HepG2 (cell line): ENCODE measurements around the gene UCKL1. TPM values are rescaled to one million over a fixed set of nuclear protein-coding genes. Genes with fewer than 3 reads are reported as not detected.

Experiments
- ATAC-seq: fragments of 200-7000 bp; cut with Tn5 transposase; 3 replicates; pipeline ENCODE4 v1.9.1; 2020; ENCODE audit warnings: mild to moderate bottlenecking, moderate library complexity
- BruUV-seq: library from RNA; stranded (reverse); fragments of 400-500 nt; replicated peaks from 2 replicates; lab custom pipeline; 2021; lab: Mats Ljungman, UMichigan
- CTCF ChIA-PET: fragments of 300-600 bp; formaldehyde crosslinking; extraction: SDS; loops from one replicate; lab custom pipeline; 2021; ENCODE audit warnings: low total read pairs, inconsistent platforms, low intra/inter-chr PET ratio; lab: Yijun Ruan, JAX
- POLR2A ChIA-PET: fragments of 350-600 bp; sonication (Branson Sonifier 250); formaldehyde crosslinking; loops from one replicate; lab custom pipeline; 2020; ENCODE audit warnings: antibody characterized with exemption, inconsistent platforms; lab: Yijun Ruan, JAX
- DNase-seq: peaks from one replicate; pipeline ENCODE4 v3.0.0-alpha.2; 2015; ENCODE audit warnings: low spot score
- FAIRE-seq: peaks from 3 replicates; lab custom pipeline; 2011; peaks lifted over from hg19 to GRCh38; lab: Jason Lieb, UNC
- H2AFZ ChIP-seq: one replicate; pipeline ENCODE4 v1.6.1; 2011; ENCODE audit warnings: low read length, inconsistent platforms
- H3K27ac ChIP-seq: fragments of 300-600 bp; 3 replicates; pipeline ENCODE4 v1.8.0; 2011; ENCODE audit warnings: mixed run types, mild to moderate bottlenecking, mixed read lengths, low read length, inconsistent platforms; ENCODE audit not compliant: insufficient read depth; ENCODE audit errors: extremely low read length
- H3K27me3 ChIP-seq, 2 experiments: fragments of 200-600 bp in 1 of 2; 2 replicates in 1 of 2; 3 replicates in 1 of 2; pipeline versions ENCODE4 v1.6.0 to v1.8.0; 2011; ENCODE audit warnings: low read length in 2 of 2, mild to moderate bottlenecking in 2 of 2, moderate library complexity in 2 of 2, inconsistent platforms in 1 of 2; ENCODE audit not compliant: insufficient read depth in 2 of 2, control insufficient read depth in 1 of 2
- H3K36me3 ChIP-seq, 2 experiments: fragments of 200-600 bp in 1 of 2; replicated peaks in 1 of 2; 2 replicates in 1 of 2; 3 replicates in 1 of 2; pipeline versions ENCODE4 v1.5.1 to v1.8.0; 2011; ENCODE audit warnings: low read length in 2 of 2, inconsistent platforms in 1 of 2; ENCODE audit not compliant: insufficient read depth in 2 of 2, control insufficient read depth in 1 of 2
- H3K4me1 ChIP-seq: 2 replicates; pipeline ENCODE4 v1.5.1; 2012; ENCODE audit warnings: low read length, inconsistent platforms; ENCODE audit not compliant: insufficient read depth
- H3K4me2 ChIP-seq: 2 replicates; pipeline ENCODE4 v1.6.0; 2011; ENCODE audit warnings: low read depth, low read length, inconsistent platforms
- H3K4me3 ChIP-seq, 3 experiments: fragments of 200-600 bp in 1 of 3; sonication (generic), shearing (Covaris generic) in 1 of 3; replicated peaks in 1 of 3; 2 replicates each; pipeline ENCODE4 v1.5.1; 2011 to 2016; ENCODE audit warnings: low read length in 3 of 3, inconsistent platforms in 2 of 3, low read depth in 2 of 3, mild to moderate bottlenecking in 2 of 3, control low read depth in 1 of 3, mixed read lengths in 1 of 3; ENCODE audit not compliant: insufficient read depth in 1 of 3
- H3K79me2 ChIP-seq: one replicate; pipeline ENCODE4 v1.6.1; 2011; ENCODE audit warnings: low read length, inconsistent platforms; ENCODE audit not compliant: insufficient read depth
- H3K9ac ChIP-seq: 2 replicates; pipeline ENCODE4 v1.6.0; 2011; ENCODE audit warnings: mild to moderate bottlenecking, low read depth, low read length, inconsistent platforms; ENCODE audit not compliant: insufficient read depth
- H3K9me3 ChIP-seq: 2 replicates; pipeline ENCODE4 v1.5.1; 2012; ENCODE audit warnings: mild to moderate bottlenecking, low read length
- H4K20me1 ChIP-seq: 2 replicates; pipeline ENCODE4 v1.6.0; 2011; ENCODE audit warnings: inconsistent platforms, mild to moderate bottlenecking, low read length, moderate library complexity; ENCODE audit not compliant: insufficient read depth
- AHR ChIP-seq: IDR thresholded peaks from 2 replicates; pipeline ENCODE4 v1.6.1; 2018; ENCODE audit warnings: missing genetic modification reagents, missing compliant biosample characterization
- ISL2 ChIP-seq: sonication (generic); formaldehyde crosslinking; IDR thresholded peaks from 2 replicates; pipeline ENCODE4 v1.5.0; 2020; ENCODE audit warnings: missing genetic modification reagents
- POLR2G ChIP-seq: fragments of 200-400 bp; formaldehyde crosslinking; IDR thresholded peaks from 2 replicates; pipeline ENCODE4 v1.6.1; 2018; ENCODE audit warnings: mild to moderate bottlenecking, low read depth, low read length, moderate library complexity
- PTBP1 ChIP-seq: fragments of 200-400 bp; formaldehyde crosslinking; IDR thresholded peaks from 2 replicates; pipeline ENCODE4 v1.6.1; 2018; ENCODE audit warnings: low read length, low read depth; ENCODE audit not compliant: poor library complexity, severe bottlenecking
- RBM22 ChIP-seq: fragments of 200-400 bp; formaldehyde crosslinking; optimal IDR thresholded peaks from 2 replicates; pipeline ENCODE3; 2017; ENCODE audit warnings: mild to moderate bottlenecking, low read length, moderate library complexity
- ZBTB4 ChIP-seq: sonication (generic); formaldehyde crosslinking; IDR thresholded peaks from 2 replicates; pipeline ENCODE4 v1.4.0; 2020; ENCODE audit warnings: missing genetic modification reagents, mild to moderate bottlenecking, borderline replicate concordance
- ZFP91 ChIP-seq: sonication (generic); formaldehyde crosslinking; IDR thresholded peaks from 2 replicates; pipeline ENCODE4 v1.9.0; 2022; ENCODE audit warnings: missing genetic modification reagents, mild to moderate bottlenecking, borderline replicate concordance
- ZNF343 ChIP-seq: sonication (generic); formaldehyde crosslinking; IDR thresholded peaks from 2 replicates; pipeline ENCODE4 v1.4.0; 2020; ENCODE audit warnings: mild to moderate bottlenecking, missing genetic modification reagents
- ZNF383 ChIP-seq: sonication (generic); formaldehyde crosslinking; IDR thresholded peaks from 2 replicates; pipeline ENCODE4 v1.4.0; 2020; ENCODE audit warnings: missing genetic modification reagents, mild to moderate bottlenecking, borderline replicate concordance
- ZNF768 ChIP-seq: sonication (generic); formaldehyde crosslinking; IDR thresholded peaks from 2 replicates; pipeline ENCODE4 v1.4.0; 2020; ENCODE audit warnings: missing genetic modification reagents
- WGBS: methylation state at CpG from one replicate; pipeline ENCODE4 v1.1.6; 2017; ENCODE audit warnings: low lambda C conversion rate; 5-methylcytosine and 5-hydroxymethylcytosine counted together
- in situ Hi-C: cut with HindIII; loops from 2 replicates; pipeline ENCODE4 v1.10.0; 2017; ENCODE audit warnings: low pct_unique_long_range_greater_than_20kb; ENCODE audit not compliant: extremely low pct_ligation_motif_present
- intact Hi-C: fragments of 100-400 bp; cut with micrococcal nuclease; formaldehyde crosslinking; loops from one replicate; pipeline ENCODE4 v1.10.0; 2022; ENCODE audit not compliant: unreplicated experiment
- polyA plus RNA-seq, 8 experiments: library from polyadenylated mRNA; depleted of rRNA in 3 of 8; stranded (reverse) in 7 of 8; unstranded in 1 of 8; fragments of >200 nt; fragmentation: Illumina TruSeq in 4 of 8; extraction: Trizol in 4 of 8; gene quantifications; 2 replicates each; pipeline versions ENCODE4 v1.2.1 to v1.2.3, GENCODE V29; 2011 to 2016; ENCODE audit warnings: low read depth in 4 of 8, missing spikeins in 1 of 8, mixed read lengths in 1 of 8; ENCODE audit not compliant: insufficient read depth in 1 of 8
- total RNA-seq, 5 experiments: library from RNA; depleted of rRNA; stranded (reverse); fragments of >200 nt; fragmentation: Illumina TruSeq; extraction: Trizol; gene quantifications; 2 replicates each; pipeline ENCODE4 v1.2.3, GENCODE V29; 2016; ENCODE audit warnings: low read depth in 1 of 5
- TF ChIP-seq, protein P1 (sequence below): sonication (generic); formaldehyde crosslinking; conservative IDR thresholded peaks from 2 replicates; pipeline ENCODE4 v1.4.0; 2020; ENCODE audit warnings: missing genetic modification reagents

Gene UCKL1
- total and polyA plus RNA-seq, 2 of the 13 experiments (the other 11 are each of a cell fraction or from before 2014, with no cell fraction given): 50.2 to 126 TPM

DNA sequence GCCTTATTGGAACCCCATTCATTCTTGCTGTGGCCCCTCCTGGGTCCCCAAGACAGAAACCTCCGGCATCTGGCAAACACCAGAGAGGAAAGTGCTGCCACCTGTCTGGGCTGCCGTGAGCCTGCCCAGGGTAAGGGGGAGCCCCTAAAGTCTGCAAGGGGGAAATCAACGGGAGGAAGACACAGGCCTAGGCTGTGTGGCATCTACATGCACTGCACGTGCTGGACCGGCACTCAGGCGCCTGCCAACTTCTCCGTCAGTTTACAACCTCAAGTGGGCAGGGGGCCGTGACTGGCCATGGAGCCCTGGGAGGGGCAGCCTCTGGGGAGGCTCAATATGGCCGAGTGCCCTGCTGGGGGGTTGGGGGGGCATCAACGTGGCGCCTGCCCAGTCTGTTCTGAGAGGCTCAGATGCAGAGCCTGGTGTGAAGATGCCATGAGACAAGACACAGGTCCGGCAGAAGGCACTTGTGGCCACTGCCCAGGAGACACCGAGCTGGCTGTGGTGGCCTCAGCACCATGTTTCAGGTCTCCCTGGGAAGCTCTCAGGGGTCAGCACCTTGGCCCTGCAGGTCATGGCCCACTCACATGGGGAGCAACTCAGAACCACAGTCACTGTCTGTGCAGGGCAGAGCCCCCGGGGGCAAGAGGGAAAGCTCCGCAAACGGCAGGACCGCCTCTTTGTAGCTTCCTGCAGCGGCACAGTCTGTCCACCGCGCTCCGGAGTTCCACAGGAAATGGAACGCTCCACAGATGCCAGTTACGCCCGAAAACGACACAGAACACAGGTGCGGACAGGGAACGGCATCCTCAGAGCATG lies 8.4 kb downstream of the UCKL1 start:
- no peak overlapping the region for H3K9ac ChIP-seq
- H3K36me3 ChIP-seq: peaks cover 38 to 52% of the 10 kb centered on the region in 2 experiments
- ATAC-seq (no peak), DNase-seq (no peak), FAIRE-seq (no peak)
- peaks cover 45% of the 10 kb centered on the region for H3K4me1 ChIP-seq
- H3K9me3 ChIP-seq: no peaks in the 10 kb centered on the region
- no peak overlapping the region for H3K4me2 ChIP-seq
- POLR2A ChIA-PET: no interaction called here
- intact Hi-C loops: no loop called here
- H3K27ac ChIP-seq: peak overlapping the region; percentile 82
- H4K20me1 ChIP-seq: peaks cover 84% of the 10 kb centered on the region
- WGBS: 93% methylated on average over 27 of the region's 27 CpGs
- H3K79me2 ChIP-seq: peaks cover 65% of the 10 kb centered on the region
- CTCF ChIA-PET: no interaction called here
- H2AFZ ChIP-seq: no peak overlapping the region
- H3K27me3 ChIP-seq: no peaks in the 10 kb centered on the region
- no TSS peak for BruUV-seq
- in situ Hi-C loops: no loop called here
- H3K4me3 ChIP-seq: no peak overlapping the region
- TF ChIP-seq ISL2 (CRISPR knock-in tag) (no peak), POLR2G (0 out of 2 replicates have a peak, but pooled peaks have one; percentile 6), PTBP1 (peak; percentile 71), ZNF768 (peak; percentile 39; the same call in 1 of the 2 replicates), ZFP91 (CRISPR knock-in tag) (peak; percentile 32; the same call in 1 of the 2 replicates), AHR (0 out of 2 replicates have a peak, but pooled peaks have one; percentile 6), ZNF383 (CRISPR knock-in tag) (0 out of 2 replicates have a peak, but pooled peaks have one; percentile 3), ZNF343 (CRISPR knock-in tag) (0 out of 2 replicates have a peak, but pooled peaks have one; percentile 9), ZBTB4 (CRISPR knock-in tag) (0 out of 2 replicates have a peak, but pooled peaks have one; percentile 17), RBM22 (peak; percentile 5)
- TF ChIP-seq, protein P1, sequence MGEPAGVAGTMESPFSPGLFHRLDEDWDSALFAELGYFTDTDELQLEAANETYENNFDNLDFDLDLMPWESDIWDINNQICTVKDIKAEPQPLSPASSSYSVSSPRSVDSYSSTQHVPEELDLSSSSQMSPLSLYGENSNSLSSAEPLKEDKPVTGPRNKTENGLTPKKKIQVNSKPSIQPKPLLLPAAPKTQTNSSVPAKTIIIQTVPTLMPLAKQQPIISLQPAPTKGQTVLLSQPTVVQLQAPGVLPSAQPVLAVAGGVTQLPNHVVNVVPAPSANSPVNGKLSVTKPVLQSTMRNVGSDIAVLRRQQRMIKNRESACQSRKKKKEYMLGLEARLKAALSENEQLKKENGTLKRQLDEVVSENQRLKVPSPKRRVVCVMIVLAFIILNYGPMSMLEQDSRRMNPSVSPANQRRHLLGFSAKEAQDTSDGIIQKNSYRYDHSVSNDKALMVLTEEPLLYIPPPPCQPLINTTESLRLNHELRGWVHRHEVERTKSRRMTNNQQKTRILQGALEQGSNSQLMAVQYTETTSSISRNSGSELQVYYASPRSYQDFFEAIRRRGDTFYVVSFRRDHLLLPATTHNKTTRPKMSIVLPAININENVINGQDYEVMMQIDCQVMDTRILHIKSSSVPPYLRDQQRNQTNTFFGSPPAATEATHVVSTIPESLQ (CRISPR knock-in tag): no peak
